HCT116 (cell line): ENCODE measurements around the gene PRAME. TPM values are rescaled to one million over a fixed set of nuclear protein-coding genes. Genes with fewer than 3 reads are reported as not detected.

ENCODE experiments used
- ATAC-seq: fragments of 200-7000 bp; cut with Tn5 transposase; 2 replicates; pipeline ENCODE4 v1.9.1; 2020; ENCODE audit warnings: mild to moderate bottlenecking, moderate library complexity
- BruUV-seq: library from RNA; stranded (reverse); fragments of 400-500 nt; replicated peaks from 2 replicates; lab custom pipeline; 2021; lab: Mats Ljungman, UMichigan
- CTCF ChIA-PET: fragments of 300-600 bp; sonication (Branson Sonifier 250); formaldehyde crosslinking; loops from one replicate; lab custom pipeline; 2021; ENCODE audit warnings: antibody characterized with exemption; lab: Charles Lee
- POLR2A ChIA-PET: fragments of 300-600, 350-600 bp; sonication (Branson Sonifier 250); formaldehyde crosslinking; loops from one replicate; lab custom pipeline; 2021; ENCODE audit warnings: antibody characterized with exemption; lab: Charles Lee
- RAD21 ChIA-PET, 2 experiments: fragments of 300-600 bp; sonication (Branson Sonifier 250); formaldehyde crosslinking; loops; one replicate each; lab custom pipeline; 2023; ENCODE audit warnings: low total read pairs in 2 of 2; ENCODE audit not compliant: uncharacterized antibody in 2 of 2, unreplicated experiment in 2 of 2, low non-redundant PET in 1 of 2; lab: Charles Lee
- DNase-seq: peaks from one replicate; pipeline ENCODE4 v3.0.0-alpha.2; 2010; ENCODE audit warnings: low read depth, low spot score
- H2AFZ ChIP-seq: fragments of 200-600 bp; shearing (Covaris generic), sonication (generic); 2 replicates; pipeline ENCODE4 v1.6.1; 2017; ENCODE audit warnings: low read depth, mixed run types, mixed read lengths, antibody characterized with exemption, low read length; ENCODE audit not compliant: poor library complexity, severe bottlenecking
- H3K27ac ChIP-seq: 2 replicates; pipeline ENCODE4 v1.5.1; 2012; ENCODE audit warnings: low read depth, low read length
- H3K27me3 ChIP-seq: fragments of 200-600 bp; sonication (generic); 2 replicates; pipeline ENCODE4 v1.6.1; 2016; ENCODE audit warnings: mixed run types, low read length, mixed read lengths; ENCODE audit not compliant: insufficient read depth
- H3K36me3 ChIP-seq, 2 experiments: fragments of 200-500 bp in 1 of 2; fragments of 200-600 bp in 1 of 2; sonication (Bioruptor generic) in 1 of 2; sonication (generic) in 1 of 2; 2 replicates each; pipeline versions ENCODE4 v1.5.1 to v1.6.1; 2014 to 2016; ENCODE audit warnings: low read length in 2 of 2, inconsistent platforms in 1 of 2, mixed read lengths in 1 of 2, mixed run types in 1 of 2; ENCODE audit not compliant: insufficient read depth in 2 of 2, control insufficient read depth in 1 of 2
- H3K4me1 ChIP-seq, 2 experiments: fragments of 200-600 bp in 1 of 2; sonication (generic) in 1 of 2; 2 replicates each; pipeline versions ENCODE4 v1.5.1 to v1.6.1; 2012 to 2017; ENCODE audit warnings: low read length in 2 of 2, inconsistent platforms in 1 of 2, mild to moderate bottlenecking in 1 of 2, mixed read lengths in 1 of 2, mixed run types in 1 of 2, moderate library complexity in 1 of 2; ENCODE audit not compliant: insufficient read depth in 2 of 2, control insufficient read depth in 1 of 2
- H3K4me2 ChIP-seq: fragments of 200-600 bp; sonication (generic); 2 replicates; pipeline ENCODE4 v1.6.1; 2017; ENCODE audit warnings: mixed run types, low read length, mixed read lengths
- H3K4me3 ChIP-seq, 2 experiments: fragments of 200-600 bp in 1 of 2; sonication (generic) in 1 of 2; replicated peaks in 1 of 2; 2 replicates each; pipeline ENCODE4 v1.5.1; 2011 to 2016; ENCODE audit warnings: low read length in 2 of 2, control low read depth in 1 of 2, low read depth in 1 of 2, mild to moderate bottlenecking in 1 of 2, mixed read lengths in 1 of 2, mixed run types in 1 of 2
- H3K79me2 ChIP-seq: fragments of 200-600 bp; sonication (generic); 2 replicates; pipeline ENCODE4 v1.6.1; 2017; ENCODE audit warnings: mild to moderate bottlenecking, mixed run types, low read length, moderate library complexity, mixed read lengths; ENCODE audit not compliant: insufficient read depth
- H3K9ac ChIP-seq: fragments of 200-600 bp; sonication (generic); 2 replicates; pipeline ENCODE4 v1.6.1; 2016; ENCODE audit warnings: low read length, mixed read lengths
- H3K9me2 ChIP-seq: fragments of 200-600 bp; sonication (generic), shearing (Covaris generic); 2 replicates; pipeline ENCODE4 v1.6.1; 2017; ENCODE audit warnings: mixed run types, mild to moderate bottlenecking, moderate library complexity; ENCODE audit not compliant: insufficient read depth
- H3K9me3 ChIP-seq, 2 experiments: fragments of 200-500 bp in 1 of 2; fragments of 200-600 bp in 1 of 2; sonication (Bioruptor generic) in 1 of 2; sonication (generic) in 1 of 2; 2 replicates each; pipeline ENCODE4 v1.6.1; 2014 to 2017; ENCODE audit warnings: low read length in 2 of 2, mixed read lengths in 2 of 2, inconsistent platforms in 1 of 2, low read depth in 1 of 2, mild to moderate bottlenecking in 1 of 2, mixed run types in 1 of 2, moderate library complexity in 1 of 2; ENCODE audit not compliant: control insufficient read depth in 1 of 2, insufficient read depth in 1 of 2
- H4K20me1 ChIP-seq: fragments of 200-600 bp; sonication (generic), shearing (Covaris generic); 2 replicates; pipeline ENCODE4 v1.6.1; 2017; ENCODE audit warnings: mixed run types, mild to moderate bottlenecking, moderate library complexity; ENCODE audit not compliant: insufficient read depth
- ELF1 ChIP-seq: IDR thresholded peaks from 2 replicates; pipeline ENCODE4 v1.6.1; 2012; ENCODE audit warnings: low read depth, borderline replicate concordance
- EZH2 ChIP-seq: fragments of 200-600 bp; sonication (generic); IDR thresholded peaks from 2 replicates; pipeline ENCODE4 v1.6.1; 2017; ENCODE audit warnings: antibody characterized with exemption, mixed run types
- FOSL1 ChIP-seq: IDR thresholded peaks from 2 replicates; pipeline ENCODE4 v1.6.1; 2012; ENCODE audit warnings: low read depth
- JUND ChIP-seq: IDR thresholded peaks from 2 replicates; pipeline ENCODE4 v1.6.1; 2012
- POLR2A ChIP-seq: IDR thresholded peaks from 2 replicates; pipeline ENCODE4 v1.7.0; 2011; ENCODE audit warnings: borderline replicate concordance; ENCODE audit not compliant: insufficient read depth, insufficient read length; ENCODE audit errors: extremely low read depth
- POLR2AphosphoS5 ChIP-seq: IDR thresholded peaks from 2 replicates; pipeline ENCODE4 v1.6.1; 2011; ENCODE audit warnings: mild to moderate bottlenecking, low read depth, low read length, moderate library complexity
- SP1 ChIP-seq: IDR thresholded peaks from 2 replicates; pipeline ENCODE4 v1.6.1; 2012; ENCODE audit warnings: low read depth
- TCF7L2 ChIP-seq: IDR thresholded peaks from 2 replicates; pipeline ENCODE4 v1.7.0; 2011; ENCODE audit warnings: borderline replicate concordance, inconsistent platforms; ENCODE audit not compliant: insufficient read depth, insufficient read length; ENCODE audit errors: extremely low read depth
- ZFX ChIP-seq: fragments of 450-650 bp; IDR thresholded peaks from 2 replicates; pipeline ENCODE4 v1.6.1; 2017
- ZNF274 ChIP-seq: fragments of 200-500 bp; sonication (Bioruptor generic); IDR thresholded peaks from 2 replicates; pipeline ENCODE4 v1.6.1; 2014; ENCODE audit warnings: mild to moderate bottlenecking, low read depth, low read length, inconsistent platforms
- intact Hi-C: fragments of 100-400 bp; cut with micrococcal nuclease; formaldehyde crosslinking; loops from 2 replicates; pipeline ENCODE4 v1.10.0; 2022
- total RNA-seq: library from RNA; stranded (reverse); gene quantifications from one replicate; pipeline ENCODE4 v1.2.1, GENCODE V29; 2021; ENCODE audit not compliant: unreplicated experiment
- TF ChIP-seq, protein P1 (sequence below): IDR thresholded peaks from 2 replicates; pipeline ENCODE4 v1.6.1; 2012
- TF ChIP-seq, protein P2 (sequence below): IDR thresholded peaks from 2 replicates; pipeline ENCODE4 v1.6.1; 2012
- TF ChIP-seq, protein P3 (sequence below): IDR thresholded peaks from 2 replicates; pipeline ENCODE4 v1.6.1; 2012; ENCODE audit warnings: low read depth

The PRAME gene
- total RNA-seq, 1 experiment from 2014 or later, result 28.4 TPM

DNA sequence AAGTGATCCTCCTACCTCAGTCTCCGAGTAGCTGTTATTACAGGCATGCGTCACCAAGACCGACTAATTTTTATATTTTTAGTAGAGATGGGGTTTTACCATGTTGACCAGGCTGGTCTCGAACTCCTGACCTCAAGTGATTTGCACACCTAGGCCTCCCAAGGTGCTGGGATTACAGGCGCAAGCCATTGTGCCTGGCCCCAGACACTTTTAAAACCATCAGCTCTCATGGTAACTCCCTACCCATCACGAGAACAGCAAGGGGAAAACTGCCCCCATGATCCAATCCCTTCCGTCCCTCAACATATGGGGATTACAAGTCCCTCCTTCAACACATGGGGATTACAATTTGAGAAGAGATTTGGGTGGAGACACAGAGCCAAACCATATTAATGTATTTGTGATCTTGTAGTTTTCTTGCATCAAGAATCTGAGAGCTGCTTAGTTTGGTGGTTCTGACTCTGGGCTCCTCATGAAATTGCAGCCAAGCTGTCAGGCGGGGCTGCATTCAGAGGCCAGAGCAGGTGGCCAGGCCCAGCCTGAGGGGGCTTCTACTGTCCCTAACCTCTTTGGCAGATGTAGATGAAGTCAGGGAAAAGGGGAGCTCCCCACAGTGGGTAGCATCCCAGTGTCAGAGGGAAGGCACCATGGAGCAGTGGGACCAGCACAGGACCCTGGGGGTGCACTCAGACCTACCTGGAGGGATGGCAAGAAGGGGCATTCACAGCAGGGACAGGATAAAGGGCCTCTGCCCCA, 31.2 kb upstream of the PRAME start:
- intact Hi-C loops, result loop anchor here (5.0 kb wide), 1 partner anchor 367 kb away; no protein-coding TSS in a partner anchor
- Histone ChIP-seq H3K27me3 (no peaks in the 10 kb centered on the region), H3K4me3 (no peak overlapping the region), H3K36me3 (no peaks in the 10 kb centered on the region), H3K9ac (no peak overlapping the region), H4K20me1 (no peaks in the 10 kb centered on the region), H3K4me2 (no peak overlapping the region), H3K4me1 (peaks cover 0 to 3% of the 10 kb centered on the region in 2 experiments; a peak in 1 of 4 replicates), H3K79me2 (no peaks in the 10 kb centered on the region), H2AFZ (no peak overlapping the region), H3K27ac (no peak overlapping the region), H3K9me3 (no peaks in the 10 kb centered on the region), H3K9me2 (no peaks in the 10 kb centered on the region)
- no TSS peak for BruUV-seq
- TF ChIP-seq POLR2A (no peak), ZNF274 (no peak), TCF7L2 (no peak), JUND (no peak), EZH2 (no peak), ZFX (no peak), SP1 (no peak), POLR2AphosphoS5 (no peak), FOSL1 (no peak), ELF1 (no peak)
- TF ChIP-seq, protein P1, sequence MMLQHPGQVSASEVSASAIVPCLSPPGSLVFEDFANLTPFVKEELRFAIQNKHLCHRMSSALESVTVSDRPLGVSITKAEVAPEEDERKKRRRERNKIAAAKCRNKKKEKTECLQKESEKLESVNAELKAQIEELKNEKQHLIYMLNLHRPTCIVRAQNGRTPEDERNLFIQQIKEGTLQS, result no peak
- TF ChIP-seq, protein P2, sequence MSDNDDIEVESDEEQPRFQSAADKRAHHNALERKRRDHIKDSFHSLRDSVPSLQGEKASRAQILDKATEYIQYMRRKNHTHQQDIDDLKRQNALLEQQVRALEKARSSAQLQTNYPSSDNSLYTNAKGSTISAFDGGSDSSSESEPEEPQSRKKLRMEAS, result no peak
- TF ChIP-seq, protein P3, sequence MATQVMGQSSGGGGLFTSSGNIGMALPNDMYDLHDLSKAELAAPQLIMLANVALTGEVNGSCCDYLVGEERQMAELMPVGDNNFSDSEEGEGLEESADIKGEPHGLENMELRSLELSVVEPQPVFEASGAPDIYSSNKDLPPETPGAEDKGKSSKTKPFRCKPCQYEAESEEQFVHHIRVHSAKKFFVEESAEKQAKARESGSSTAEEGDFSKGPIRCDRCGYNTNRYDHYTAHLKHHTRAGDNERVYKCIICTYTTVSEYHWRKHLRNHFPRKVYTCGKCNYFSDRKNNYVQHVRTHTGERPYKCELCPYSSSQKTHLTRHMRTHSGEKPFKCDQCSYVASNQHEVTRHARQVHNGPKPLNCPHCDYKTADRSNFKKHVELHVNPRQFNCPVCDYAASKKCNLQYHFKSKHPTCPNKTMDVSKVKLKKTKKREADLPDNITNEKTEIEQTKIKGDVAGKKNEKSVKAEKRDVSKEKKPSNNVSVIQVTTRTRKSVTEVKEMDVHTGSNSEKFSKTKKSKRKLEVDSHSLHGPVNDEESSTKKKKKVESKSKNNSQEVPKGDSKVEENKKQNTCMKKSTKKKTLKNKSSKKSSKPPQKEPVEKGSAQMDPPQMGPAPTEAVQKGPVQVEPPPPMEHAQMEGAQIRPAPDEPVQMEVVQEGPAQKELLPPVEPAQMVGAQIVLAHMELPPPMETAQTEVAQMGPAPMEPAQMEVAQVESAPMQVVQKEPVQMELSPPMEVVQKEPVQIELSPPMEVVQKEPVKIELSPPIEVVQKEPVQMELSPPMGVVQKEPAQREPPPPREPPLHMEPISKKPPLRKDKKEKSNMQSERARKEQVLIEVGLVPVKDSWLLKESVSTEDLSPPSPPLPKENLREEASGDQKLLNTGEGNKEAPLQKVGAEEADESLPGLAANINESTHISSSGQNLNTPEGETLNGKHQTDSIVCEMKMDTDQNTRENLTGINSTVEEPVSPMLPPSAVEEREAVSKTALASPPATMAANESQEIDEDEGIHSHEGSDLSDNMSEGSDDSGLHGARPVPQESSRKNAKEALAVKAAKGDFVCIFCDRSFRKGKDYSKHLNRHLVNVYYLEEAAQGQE, result no peak
- CTCF ChIA-PET, result interaction anchor here (0.7 to 2.5 kb wide), 10 partner anchors 8 to 365 kb away, joined by 3 to 15 read pairs (median 4); partner anchors contain the start of gene PRAME
- RAD21 ChIA-PET, result no interaction called here
- no peak for DNase-seq
- no peak for ATAC-seq
- POLR2A ChIA-PET, result no interaction called here
